Myocyte (in vitro differentiated cells): ENCODE results near the gene TACR1. TPM values are rescaled to one million over a fixed set of nuclear protein-coding genes. Genes with fewer than 3 reads are reported as not detected.
"Not testable (repeated sequence)": the region's sequence is repeated elsewhere in the genome, so short reads cannot be mapped to it uniquely, and the experiment has no call there.

Experiments
- DNase-seq: peaks from one replicate; pipeline ENCODE4 v3.0.0-alpha.2; 2012; ENCODE audit warnings: low read depth
- total RNA-seq: library from RNA; depleted of rRNA; stranded (reverse); fragments of >200 nt; gene quantifications from 2 replicates; pipeline ENCODE4 v1.2.3, GENCODE V29; 2014

Gene TACR1
- total RNA-seq, 1 donor from 2014 or later: not detected

DNA sequence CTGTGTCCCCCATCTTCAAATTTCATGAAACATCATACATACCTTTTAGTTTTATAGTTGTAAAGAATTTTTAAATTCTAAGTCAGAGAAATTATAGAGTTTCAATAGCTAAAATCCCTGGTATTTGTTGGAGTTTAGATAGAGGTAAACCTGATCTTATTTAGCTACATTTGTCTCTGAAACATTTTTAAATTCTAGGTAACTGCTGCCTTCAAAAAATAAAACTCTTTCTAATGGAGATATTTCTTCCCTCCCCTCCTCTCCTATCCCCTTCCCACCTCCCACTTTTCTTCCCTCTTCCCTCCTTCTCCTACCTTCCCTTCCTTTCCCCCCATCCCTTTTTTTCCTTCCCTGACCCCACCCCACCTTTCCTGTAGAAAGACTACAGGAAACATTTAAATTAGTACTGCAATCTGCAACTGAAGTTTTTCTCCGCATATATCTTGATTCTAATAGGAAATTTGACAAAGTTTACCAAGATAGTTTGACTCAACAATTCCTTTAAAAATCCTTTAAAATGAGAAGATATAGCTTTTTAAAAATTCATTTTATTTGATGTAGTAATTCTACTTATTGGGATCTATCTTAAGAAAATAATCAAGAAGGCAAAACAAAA, 4.1 kb downstream of the TACR1 start:
- DNase-seq: no peak

DNA sequence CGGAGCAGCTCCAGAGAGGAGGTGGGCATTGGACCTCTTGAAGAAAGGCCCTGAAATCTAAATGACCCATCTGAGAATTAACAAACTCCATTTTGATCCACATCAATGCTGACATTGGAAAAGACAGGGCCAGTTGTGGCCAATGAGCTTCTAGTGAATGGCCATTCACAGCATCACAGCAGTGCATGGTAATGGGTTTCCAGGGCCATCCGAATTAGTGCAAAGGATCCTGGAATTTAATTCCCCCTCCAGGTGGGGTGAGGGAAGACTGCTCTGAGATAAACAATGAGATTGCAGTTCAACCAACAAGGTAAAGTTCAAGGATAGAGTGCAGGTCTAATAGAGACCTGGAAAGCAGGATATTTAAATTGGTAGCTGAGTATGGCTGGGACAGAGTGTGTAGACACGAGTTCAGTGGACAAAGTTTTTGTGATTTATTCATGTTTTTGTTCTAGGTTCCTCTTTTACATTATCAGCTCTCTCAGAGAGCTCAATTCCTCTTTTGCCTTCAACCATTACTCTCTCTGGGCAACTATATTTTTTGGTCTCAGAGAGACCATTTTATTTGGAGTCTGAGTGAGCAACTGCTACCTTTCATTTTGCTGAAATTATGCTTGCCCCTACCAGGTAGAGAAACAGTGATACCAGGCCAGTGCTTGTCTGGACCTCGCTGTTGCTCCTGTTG, 5.0 kb downstream of the TACR1 start:
- DNase-seq: no peak

DNA sequence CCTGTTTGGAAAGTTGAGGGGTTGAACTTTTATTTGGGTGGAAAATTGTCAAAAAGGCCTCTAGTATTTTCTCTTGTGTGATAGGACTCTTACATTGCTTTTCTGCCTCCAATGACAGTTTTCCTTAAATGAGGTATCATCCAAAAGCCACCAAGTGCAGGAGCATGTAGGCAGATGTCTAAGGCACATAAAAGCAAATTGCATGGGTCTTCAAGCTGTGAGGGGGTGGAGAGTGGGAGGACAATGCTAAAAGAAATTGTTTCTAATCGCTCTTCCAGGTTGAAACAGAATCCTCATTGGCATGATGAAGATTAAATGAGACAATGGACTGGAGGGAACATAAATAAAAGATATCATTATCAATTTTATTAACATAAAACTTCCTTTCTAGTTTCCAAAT, 6.8 kb downstream of the TACR1 start:
- no peak for DNase-seq

DNA sequence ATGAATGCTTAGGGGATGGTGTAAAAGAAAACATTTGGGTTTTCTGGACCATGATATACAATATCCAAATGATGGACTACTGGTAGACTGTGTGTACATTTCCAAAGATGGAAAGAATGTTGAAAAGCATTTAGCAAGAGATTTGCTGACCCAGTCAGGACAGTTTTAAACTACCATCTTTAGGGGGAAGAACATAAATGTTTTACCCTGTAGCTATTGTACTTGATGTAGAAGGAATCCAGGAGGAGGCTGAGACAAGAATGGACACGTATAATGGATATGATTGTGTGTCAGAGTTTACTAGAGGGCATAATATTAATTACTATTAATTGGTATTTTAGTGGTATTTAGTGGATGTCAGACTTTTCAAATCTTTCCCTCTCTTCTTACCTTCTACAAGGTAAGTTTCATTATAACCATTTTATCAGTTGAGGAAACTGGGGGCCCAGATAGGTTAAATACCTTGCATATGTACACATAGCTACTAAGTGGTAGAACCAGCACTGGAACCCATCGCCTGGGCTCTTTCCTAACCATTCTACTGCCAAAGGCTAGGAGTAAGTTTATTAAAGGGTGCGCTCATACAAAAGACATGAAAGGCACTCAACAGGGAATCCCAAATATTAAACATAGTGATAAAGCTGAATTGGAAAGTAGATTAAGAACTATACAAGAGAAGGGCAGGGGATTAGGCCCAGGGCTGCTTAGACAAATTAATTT, 8.9 kb downstream of the TACR1 start:
- no peak for DNase-seq

DNA sequence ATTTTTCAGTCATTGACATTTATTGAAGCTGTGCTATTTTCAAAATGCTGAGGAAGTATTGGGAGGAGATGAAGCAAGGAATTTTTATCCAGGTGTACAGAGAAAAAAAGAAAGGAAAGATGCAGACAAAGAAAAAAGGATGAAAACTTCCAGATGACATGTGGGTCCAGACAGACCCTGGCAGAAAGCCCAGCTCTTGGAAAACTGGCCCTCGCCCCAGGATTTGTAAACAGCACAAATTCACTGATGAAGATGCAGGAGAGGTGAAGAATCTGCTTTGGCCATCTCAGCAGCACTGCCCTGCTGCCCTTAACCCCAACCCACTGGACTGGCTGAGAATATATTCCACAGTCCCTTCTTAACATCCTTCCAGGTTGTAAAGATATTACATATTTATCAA, 12.5 kb downstream of the TACR1 start:
- no peak for DNase-seq

DNA sequence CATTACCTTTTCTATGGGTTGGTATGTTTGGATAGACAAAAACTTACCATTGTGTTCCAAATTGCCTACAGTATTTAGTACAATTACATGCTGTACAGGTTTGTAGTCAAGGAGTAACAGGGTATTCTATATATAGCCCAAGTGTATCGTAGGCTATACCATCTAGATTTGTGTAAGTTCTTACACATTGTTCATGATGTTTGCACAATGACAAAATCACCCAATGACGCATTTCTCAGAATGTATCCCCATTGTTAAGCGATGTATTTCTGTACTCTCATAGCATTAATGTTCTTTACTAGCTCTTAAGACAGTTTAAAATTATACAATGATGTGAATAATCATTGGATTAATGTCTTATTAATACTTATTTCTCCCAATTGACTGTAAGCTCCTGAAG, 16.7 kb downstream of the TACR1 start:
- DNase-seq: no peak

DNA sequence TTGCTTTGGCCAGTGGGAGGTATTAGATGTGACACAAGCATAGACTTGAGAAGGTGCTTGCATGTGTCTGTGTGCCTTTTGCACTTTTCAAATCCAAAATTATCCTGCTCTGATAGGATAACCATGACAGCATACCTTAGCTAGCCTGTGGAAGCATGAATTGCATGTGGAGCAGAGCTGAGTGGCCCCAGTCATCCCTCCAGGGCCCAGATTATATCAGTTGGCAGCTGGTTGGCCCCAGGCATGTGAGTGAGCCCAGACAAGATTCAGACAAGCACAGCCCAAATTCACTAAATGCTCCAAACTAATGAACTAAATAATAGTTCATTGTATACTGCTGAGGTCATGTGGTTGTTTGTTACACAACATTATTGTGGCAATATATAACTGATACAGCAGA, 18.8 kb downstream of the TACR1 start:
- no peak for DNase-seq

DNA sequence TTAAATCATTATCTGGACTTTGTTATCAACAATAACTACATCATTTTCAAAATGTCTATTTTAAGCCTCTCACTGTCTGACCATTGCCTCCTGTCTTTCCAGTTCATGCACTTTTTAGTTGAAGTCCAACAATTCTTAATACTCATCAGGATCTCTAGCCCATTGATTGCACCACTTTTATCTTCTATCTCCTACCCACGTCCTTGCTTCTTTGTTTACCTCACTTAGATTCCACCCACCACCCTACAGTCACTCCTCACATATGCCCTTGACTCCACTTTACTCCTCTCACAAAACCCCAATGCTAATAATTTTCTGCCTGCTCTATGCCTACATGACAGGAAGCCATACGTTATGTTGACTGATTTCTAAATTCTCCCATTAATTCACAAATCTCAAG, 21.9 kb downstream of the TACR1 start:
- DNase-seq: no peak

DNA sequence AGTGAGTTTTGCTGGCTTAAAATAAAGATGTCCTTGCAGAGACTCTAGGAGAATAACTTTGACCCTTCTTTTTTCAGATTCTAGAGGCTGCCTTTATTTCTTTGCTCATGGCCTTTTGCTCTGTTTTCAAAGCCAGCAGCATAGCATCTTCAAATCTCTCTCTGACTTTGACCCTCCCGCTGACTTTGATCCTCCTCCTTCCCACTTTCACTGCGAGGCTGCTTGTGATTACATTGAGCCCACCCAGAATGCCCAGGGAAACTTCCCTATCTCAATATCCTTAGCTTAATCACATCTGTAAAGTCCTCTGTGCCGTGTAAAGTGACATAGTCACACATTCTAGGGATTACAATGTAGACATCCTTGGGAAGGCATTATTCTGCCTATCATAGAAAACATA, 23.9 kb downstream of the TACR1 start:
- no peak for DNase-seq

DNA sequence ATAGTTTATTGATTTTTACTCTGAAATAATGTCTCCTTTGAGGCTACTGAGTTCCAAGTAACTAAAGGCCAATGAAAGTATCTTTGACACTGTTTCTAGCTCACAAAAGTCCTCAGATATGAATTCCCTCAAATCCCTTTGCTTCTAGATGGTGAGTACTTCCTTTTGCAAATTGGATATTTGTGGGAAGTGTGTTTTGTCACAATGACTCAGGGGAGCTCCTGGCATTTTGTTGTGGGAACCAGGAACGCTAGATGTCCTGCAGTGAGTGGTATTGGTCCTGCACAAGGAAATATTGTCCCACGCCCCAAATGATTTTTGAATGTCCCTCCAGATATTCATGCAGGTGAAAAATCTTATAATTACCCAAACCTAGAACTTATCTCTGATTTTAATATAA, 24.3 kb downstream of the TACR1 start:
- DNase-seq: no peak

DNA sequence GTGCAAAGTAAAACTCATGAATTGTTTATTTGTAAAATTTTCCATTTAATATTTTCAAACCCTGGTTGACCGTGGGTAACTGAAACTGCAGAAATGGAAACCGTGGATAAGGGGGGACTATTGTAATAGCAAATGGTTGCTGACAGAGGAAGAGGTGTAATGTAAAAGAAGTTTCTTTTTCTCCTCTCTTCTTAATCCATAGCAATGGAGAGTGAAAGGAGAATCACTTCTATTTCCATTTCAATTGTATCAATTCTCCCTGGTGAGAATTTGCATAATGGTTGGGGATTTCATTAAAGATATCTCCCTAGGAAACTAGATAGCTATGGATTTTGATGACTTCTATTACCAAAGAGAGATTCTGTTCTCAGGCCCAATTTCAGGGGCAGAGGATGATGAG, 24.8 kb downstream of the TACR1 start:
- DNase-seq: no peak

DNA sequence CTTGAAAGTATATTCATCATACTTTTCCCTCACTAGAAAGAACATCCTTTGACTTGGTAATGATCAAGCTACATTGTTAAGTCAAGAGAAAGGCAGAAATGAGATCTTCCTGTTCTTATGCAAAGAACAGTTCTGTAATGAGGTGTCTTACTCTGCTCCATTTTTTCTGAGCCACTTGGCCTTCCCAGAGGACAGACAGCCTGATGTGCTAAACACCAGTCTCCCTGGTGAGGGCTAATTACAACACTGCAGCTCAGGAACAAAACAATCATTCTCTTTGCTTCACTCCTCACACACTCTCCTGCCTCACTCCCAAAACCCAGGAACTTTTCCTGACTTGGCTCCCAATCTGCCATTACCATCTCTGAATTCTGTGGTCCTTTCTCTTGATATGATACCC, 25.6 kb downstream of the TACR1 start:
- DNase-seq: no peak

DNA sequence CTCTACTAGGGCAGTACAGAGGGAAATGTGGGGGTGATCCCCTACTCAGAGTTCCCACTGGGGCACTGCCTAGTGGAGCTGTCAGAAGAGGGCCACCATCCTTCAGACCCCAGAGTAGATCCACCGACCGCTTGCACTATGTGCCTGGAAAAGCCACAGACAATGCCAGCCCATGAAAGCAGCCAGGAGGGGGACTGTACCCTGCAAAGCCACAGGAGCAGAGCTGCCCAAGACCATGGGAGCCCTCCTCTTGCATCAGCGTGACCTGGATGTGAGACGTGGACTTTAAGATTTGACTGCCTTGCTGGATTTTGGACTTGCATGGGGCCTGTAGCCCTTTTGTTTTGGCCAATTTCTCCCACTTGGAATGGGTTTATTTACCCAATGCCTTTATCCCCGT, 27.9 kb downstream of the TACR1 start:
- not testable (repeated sequence) for DNase-seq

DNA sequence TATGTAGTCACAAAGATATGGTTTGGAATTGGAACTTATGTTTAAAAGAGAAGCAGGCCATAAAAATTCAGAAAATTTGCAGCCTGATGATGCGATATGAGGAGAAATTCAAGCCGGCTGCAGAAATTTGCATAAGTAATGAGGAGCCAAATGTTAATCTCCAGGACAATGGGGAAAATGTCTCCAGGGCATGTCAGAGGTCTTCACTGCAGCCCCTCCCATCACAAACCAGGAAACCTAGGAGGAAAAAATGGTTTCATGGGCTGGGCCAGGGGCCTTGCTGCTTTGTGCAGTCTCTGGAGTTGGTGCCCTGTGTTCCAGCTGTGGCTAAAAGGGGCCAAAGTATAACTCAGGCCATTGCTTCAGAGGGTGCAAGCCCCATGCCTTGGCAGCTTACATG, 28.4 kb downstream of the TACR1 start:
- no peak for DNase-seq

DNA sequence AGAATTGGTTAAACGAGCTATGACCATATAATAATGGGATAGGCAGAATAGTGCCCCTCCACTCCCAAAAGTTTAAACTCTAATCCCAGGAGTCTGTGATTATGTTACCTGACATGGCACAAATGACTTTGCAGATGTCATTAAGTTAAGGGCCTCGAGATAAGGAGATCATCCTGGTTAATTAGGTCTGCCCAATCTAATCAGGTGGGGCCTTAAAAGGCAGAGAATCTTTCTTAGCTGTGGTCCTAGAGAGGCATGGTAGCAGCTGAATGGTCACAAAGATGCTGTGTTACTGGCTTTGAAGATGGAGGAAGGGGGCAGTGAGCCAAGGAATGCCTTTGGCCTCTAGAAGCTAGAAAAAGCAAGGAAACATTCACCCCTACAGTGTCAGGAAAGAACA, 31.1 kb downstream of the TACR1 start:
- DNase-seq: no peak

DNA sequence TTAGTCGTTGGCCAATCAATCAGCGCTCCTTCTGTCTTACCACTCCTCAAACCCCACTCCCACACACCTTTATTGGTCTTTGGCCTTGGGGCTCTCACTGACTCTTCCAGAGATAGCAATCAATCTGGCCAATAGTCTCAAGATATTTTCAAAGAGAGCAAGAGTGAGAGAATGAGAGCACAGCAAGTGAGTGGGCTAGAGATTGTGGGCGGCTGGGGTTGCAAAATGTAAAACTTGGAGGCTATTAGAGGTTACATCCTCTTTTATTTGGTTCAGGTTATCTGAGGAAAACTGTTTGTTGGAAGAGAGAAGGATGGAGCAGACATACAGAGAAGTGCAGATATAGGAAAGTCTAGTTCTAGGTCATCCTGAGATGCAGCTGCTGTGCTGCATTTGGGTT, 32.8 kb downstream of the TACR1 start:
- DNase-seq: no peak

DNA sequence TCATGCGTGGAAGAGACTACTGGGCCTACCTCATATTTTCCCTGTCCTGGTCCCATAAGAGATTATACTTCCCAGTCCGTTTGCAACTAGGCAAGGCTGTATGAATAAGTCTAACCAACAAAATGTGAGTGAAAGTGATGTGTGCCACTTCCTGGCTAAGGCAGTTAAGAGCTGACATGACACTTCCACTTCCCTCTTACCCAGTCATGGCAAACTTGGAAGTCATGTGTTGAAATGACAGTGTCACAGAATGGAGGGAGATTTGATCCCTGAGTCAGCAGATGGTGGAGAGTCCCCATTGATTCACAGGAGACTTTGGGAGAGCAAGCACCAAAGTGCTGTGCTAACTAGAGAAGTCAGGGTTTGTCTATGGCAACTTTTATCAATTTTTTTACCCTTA, 36.4 kb downstream of the TACR1 start:
- DNase-seq: no peak

DNA sequence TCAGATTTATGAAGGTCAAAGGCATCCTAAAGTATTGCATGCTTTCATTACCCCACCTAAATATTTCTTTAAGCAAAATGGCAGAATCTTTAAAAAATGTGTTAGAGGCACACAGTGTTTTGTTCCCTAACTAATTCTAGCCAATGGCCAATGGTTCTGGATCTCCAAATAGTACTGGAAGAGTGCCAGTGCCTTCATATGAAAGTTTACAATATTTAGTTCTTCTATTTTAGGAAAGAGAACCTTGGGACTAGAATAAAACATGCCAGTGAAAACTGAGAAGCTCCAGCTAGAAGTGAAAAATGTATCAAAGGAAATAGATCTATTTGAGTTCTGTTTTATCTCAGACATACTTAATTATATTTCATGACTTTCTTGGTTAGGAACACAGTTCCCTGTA, 37.1 kb downstream of the TACR1 start:
- no peak for DNase-seq

DNA sequence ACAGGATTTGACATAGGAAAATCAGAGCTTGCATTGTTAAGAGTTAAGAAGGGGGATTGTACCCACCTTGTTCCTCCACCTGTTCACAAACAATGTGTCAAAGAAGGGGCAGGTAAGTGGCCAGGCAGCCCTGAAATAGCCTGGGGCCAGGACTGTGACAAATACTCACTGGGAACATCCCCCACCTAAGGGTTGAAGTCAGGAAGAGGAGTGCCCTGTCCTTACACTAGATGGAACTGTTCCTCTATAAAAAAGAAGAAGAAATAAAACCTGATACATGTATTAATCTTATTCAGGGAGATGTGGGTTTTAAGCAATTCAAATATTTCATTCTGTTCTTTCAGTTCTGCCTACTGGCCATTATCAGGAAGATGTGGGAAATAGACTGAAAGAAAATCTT, 41.9 kb downstream of the TACR1 start:
- no peak for DNase-seq

DNA sequence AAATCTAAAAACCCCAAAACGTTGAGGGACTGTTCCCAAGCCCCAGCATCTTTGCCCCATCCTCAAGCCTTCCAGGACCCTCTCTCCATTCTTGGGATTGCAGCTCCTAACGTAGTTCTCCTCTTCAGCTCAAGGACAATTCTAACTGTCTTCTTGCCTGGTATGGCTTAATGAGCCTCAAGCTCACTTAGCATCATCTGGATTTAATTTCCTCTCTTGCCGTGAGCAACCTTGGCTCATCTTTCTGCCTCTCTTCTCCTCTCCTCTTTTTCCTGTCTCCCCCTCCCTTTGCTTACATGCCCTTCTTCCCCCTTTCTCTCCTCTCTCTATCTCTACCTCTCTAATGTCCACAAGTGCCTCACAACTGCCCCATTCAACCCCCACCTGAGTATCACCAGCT, 44.2 kb downstream of the TACR1 start:
- no peak for DNase-seq

DNA sequence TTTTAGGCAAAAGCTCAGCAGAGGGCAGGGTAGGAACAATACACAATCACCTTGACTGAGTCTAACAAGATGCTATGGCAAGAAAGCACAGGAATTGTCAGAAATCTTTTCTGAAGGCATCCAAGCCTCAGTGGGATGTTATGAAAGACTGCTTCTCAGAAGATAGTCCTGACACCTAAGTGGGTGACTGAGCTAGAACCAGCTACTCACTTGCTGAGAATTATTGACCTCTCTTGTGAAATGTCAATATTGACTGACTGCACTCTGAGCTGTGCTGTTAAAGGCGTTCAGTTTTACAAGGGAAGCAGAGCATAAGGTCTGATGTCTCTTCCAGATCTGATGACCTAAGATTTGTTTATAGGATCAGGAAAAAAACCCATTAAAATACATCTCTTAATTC, 46.1 kb downstream of the TACR1 start:
- no peak for DNase-seq

DNA sequence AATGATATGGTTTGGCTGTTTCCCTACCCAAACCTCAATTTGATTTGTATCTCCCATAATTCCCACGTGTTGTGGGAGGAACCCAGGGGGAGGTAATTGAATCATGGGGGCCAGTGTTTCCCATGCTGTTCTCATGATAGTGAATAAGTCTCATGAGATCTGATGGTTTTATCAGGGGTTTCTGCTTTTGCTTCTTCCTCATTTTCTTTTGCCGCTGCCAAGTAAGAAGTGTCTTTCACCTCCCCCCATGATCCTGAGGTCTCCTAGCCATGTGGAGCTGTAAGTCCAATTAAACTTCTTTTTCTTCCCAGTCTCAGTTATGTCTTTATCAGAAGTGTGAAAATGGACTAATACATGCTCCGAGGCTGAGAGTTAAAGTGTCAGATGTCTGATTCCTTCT, 47.1 kb downstream of the TACR1 start:
- DNase-seq: not testable (repeated sequence)

DNA sequence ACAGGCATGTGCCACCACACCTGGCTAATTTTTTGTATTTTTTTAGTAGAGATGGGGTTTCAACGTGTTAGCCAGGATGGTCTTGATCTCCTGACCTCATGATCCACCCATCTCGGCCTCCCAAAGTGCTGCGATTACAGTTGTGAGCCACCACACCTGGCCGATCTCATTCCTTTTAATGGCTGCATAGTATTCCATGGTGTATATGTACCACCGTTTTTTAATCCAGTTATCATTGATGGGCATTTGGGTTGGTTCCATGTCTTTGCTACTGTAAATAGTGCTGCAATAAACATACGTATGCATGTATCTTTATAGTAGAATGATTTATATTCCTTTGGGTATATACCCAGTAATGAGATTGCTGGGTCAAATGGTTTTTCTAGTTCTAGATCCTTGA, 51.4 kb downstream of the TACR1 start:
- DNase-seq: not testable (repeated sequence)
